ENCODE results near the gene LRRFIP1.

DNA sequence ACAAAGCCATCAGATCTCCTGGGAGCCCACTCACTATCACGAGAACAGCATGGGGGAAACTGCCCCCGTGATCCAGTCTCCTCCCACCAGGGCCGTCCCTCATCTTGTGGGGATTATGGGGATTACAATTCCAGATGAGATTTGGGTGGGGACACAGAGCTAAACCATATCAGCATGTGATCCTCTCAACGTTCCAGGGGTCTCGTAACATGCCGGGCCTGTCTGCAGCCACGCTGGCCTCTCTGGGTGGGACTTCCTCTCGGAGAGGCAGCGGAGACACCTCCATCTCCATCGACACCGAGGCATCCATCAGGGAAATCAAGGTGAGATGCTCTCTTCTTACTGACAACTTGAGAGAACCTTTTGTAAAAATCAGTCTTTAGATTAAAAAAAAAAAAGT lies 121.6 kb downstream of the LRRFIP1 start:
- no peak for TF ChIP-seq POLR2A (IDR thresholded peaks at IDR 0.05)
- TF ChIP-seq, protein P1, sequence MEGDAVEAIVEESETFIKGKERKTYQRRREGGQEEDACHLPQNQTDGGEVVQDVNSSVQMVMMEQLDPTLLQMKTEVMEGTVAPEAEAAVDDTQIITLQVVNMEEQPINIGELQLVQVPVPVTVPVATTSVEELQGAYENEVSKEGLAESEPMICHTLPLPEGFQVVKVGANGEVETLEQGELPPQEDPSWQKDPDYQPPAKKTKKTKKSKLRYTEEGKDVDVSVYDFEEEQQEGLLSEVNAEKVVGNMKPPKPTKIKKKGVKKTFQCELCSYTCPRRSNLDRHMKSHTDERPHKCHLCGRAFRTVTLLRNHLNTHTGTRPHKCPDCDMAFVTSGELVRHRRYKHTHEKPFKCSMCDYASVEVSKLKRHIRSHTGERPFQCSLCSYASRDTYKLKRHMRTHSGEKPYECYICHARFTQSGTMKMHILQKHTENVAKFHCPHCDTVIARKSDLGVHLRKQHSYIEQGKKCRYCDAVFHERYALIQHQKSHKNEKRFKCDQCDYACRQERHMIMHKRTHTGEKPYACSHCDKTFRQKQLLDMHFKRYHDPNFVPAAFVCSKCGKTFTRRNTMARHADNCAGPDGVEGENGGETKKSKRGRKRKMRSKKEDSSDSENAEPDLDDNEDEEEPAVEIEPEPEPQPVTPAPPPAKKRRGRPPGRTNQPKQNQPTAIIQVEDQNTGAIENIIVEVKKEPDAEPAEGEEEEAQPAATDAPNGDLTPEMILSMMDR (IDR thresholded peaks at IDR 0.05) = no peak
- TF ChIP-seq EP300 (IDR thresholded peaks at IDR 0.05) = no peak
